Measurements from ENCODE around the gene ZMPSTE24.

The ZMPSTE24 gene

GRCh38 chr1:40264354-40264781 is 6.3 kb downstream of the ZMPSTE24 start:
- DNase-seq (ENCODE audit: low read depth) = no peak

GRCh38 chr1:40265298-40265697 is 7.3 kb downstream of the ZMPSTE24 start:
- DNase-seq (ENCODE audit: low read depth) = no peak

- no peak for DNase-seq (ENCODE audit: low read depth)
These were observed 7.9 kb downstream of the ZMPSTE24 start for GRCh38 chr1:40265919-40266318.

- DNase-seq (ENCODE audit: low read depth) = no peak
These were observed 8.9 kb downstream of the ZMPSTE24 start for GRCh38 chr1:40266786-40267535.

GRCh38 chr1:40267767-40268187 is 9.7 kb downstream of the ZMPSTE24 start:
- no peak for DNase-seq (ENCODE audit: low read depth)

GRCh38 chr1:40268211-40268610 is 10.2 kb downstream of the ZMPSTE24 start:
- DNase-seq (ENCODE audit: low read depth) = no peak

GRCh38 chr1:40270152-40270834 is 12.3 kb downstream of the ZMPSTE24 start:
- DNase-seq (ENCODE audit: low read depth) = no peak

- no peak for DNase-seq (ENCODE audit: low read depth)
These were observed 14.7 kb downstream of the ZMPSTE24 start for GRCh38 chr1:40272653-40273213.

GRCh38 chr1:40273547-40274166 is 15.6 kb downstream of the ZMPSTE24 start:
- no peak for DNase-seq (ENCODE audit: low read depth)

GRCh38 chr1:40274331-40274730 is 16.3 kb downstream of the ZMPSTE24 start:
- no peak for DNase-seq (ENCODE audit: low read depth)

- no peak for DNase-seq (ENCODE audit: low read depth)
These were observed 18.1 kb downstream of the ZMPSTE24 start for GRCh38 chr1:40276122-40276521.

- no peak for DNase-seq (ENCODE audit: low read depth)
These were observed 23.8 kb downstream of the ZMPSTE24 start for GRCh38 chr1:40281853-40282252.

GRCh38 chr1:40291293-40291692 is 33.3 kb downstream of the ZMPSTE24 start:
- no peak for DNase-seq (ENCODE audit: low read depth)

GRCh38 chr1:40299366-40300248 is 41.6 kb downstream of the ZMPSTE24 start:
- DNase-seq (ENCODE audit: low read depth) = no peak

GRCh38 chr1:40300249-40300567 is 42.2 kb downstream of the ZMPSTE24 start:
- no peak for DNase-seq (ENCODE audit: low read depth)

GRCh38 chr1:40300651-40301050 is 42.6 kb downstream of the ZMPSTE24 start:
- DNase-seq (ENCODE audit: low read depth) = no peak

GRCh38 chr1:40301066-40301465 is 43.0 kb downstream of the ZMPSTE24 start:
- DNase-seq (ENCODE audit: low read depth) = no peak

GRCh38 chr1:40301541-40302299 is 43.7 kb downstream of the ZMPSTE24 start:
- no peak for DNase-seq (ENCODE audit: low read depth)

GRCh38 chr1:40302475-40302874 is 44.4 kb downstream of the ZMPSTE24 start:
- DNase-seq (ENCODE audit: low read depth) = no peak

GRCh38 chr1:40303051-40303771 is 45.2 kb downstream of the ZMPSTE24 start:
- no peak for DNase-seq (ENCODE audit: low read depth)
